Astrocyte (in vitro differentiated cells and primary cell): ENCODE data around the gene CAP1.

Source experiments
- EZH2 ChIP-seq: IDR thresholded peaks from 2 replicates; pipeline ENCODE4 v1.6.1; 2012; ENCODE audit warnings: mild to moderate bottlenecking, low read length, inconsistent platforms; ENCODE audit not compliant: insufficient read depth
- TF ChIP-seq, protein P1 (sequence below): IDR thresholded peaks from 2 replicates; pipeline ENCODE4 v1.5.1; 2011; ENCODE audit warnings: low read depth, mild to moderate bottlenecking, inconsistent platforms, low read length, moderate library complexity; ENCODE audit not compliant: insufficient read depth

DNA sequence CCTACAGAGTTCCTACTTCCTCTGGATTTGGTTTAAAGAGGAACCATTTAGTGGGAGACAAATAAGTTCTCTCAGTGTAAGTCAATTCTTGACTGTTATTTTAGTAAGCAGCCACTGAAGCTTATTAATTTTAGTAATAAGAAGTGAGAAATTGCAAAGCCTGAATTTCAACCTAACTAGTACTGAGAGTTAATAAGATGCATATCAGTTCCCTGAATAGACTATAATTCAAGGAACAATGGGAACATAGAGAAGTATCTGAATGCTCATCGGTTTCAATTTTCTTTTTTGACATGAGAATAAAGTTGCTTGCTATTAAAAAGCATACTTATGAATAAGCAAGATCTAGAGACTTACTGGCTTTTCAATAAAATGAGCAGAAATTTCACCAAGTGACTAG, 64.5 kb downstream of the CAP1 start:
- TF ChIP-seq, protein P1, sequence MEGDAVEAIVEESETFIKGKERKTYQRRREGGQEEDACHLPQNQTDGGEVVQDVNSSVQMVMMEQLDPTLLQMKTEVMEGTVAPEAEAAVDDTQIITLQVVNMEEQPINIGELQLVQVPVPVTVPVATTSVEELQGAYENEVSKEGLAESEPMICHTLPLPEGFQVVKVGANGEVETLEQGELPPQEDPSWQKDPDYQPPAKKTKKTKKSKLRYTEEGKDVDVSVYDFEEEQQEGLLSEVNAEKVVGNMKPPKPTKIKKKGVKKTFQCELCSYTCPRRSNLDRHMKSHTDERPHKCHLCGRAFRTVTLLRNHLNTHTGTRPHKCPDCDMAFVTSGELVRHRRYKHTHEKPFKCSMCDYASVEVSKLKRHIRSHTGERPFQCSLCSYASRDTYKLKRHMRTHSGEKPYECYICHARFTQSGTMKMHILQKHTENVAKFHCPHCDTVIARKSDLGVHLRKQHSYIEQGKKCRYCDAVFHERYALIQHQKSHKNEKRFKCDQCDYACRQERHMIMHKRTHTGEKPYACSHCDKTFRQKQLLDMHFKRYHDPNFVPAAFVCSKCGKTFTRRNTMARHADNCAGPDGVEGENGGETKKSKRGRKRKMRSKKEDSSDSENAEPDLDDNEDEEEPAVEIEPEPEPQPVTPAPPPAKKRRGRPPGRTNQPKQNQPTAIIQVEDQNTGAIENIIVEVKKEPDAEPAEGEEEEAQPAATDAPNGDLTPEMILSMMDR: no peak
- TF ChIP-seq EZH2: no peak
